PC-3 (cell line): Measurements from ENCODE around the gene LTC4S. TPM values are rescaled to one million over a fixed set of nuclear protein-coding genes. Genes with fewer than 3 reads are reported as not detected.

Experiments used
- ATAC-seq: fragments of 200-7000 bp; cut with Tn5 transposase; 2 replicates; pipeline ENCODE4 v1.9.1; 2020; ENCODE audit warnings: mild to moderate bottlenecking, moderate library complexity
- BruUV-seq: library from RNA; stranded (reverse); fragments of 400-500 nt; replicated peaks from 2 replicates; lab custom pipeline; 2021; lab: Mats Ljungman, UMichigan
- CTCF ChIA-PET: fragments of 300-600 bp; sonication (Branson Sonifier 250); formaldehyde crosslinking; loops from one replicate; lab custom pipeline; 2022; ENCODE audit warnings: antibody characterized with exemption; lab: Charles Lee
- POLR2A ChIA-PET: fragments of 300-600 bp; sonication (Branson Sonifier 250); formaldehyde crosslinking; loops from one replicate; lab custom pipeline; 2022; ENCODE audit warnings: antibody characterized with exemption; ENCODE audit not compliant: unreplicated experiment; lab: Charles Lee
- DNase-seq: peaks from one replicate; pipeline ENCODE4 v3.0.0-alpha.2; 2015
- H2AFZ ChIP-seq: fragments of 300-600 bp; sonication (generic); 2 replicates; pipeline ENCODE4 v1.6.0; 2016; ENCODE audit warnings: antibody characterized with exemption, low read length
- H3F3A ChIP-seq: fragments of 300-600 bp; sonication (generic); one replicate; pipeline ENCODE4 v1.6.0; 2017; ENCODE audit warnings: antibody characterized with exemption, low read length, control low read depth, mild to moderate bottlenecking; ENCODE audit not compliant: unreplicated experiment
- H3K27ac ChIP-seq: fragments of 300-600 bp; sonication (generic); 2 replicates; pipeline ENCODE4 v1.5.1; 2016; ENCODE audit warnings: mild to moderate bottlenecking, low read length
- H3K27me3 ChIP-seq: fragments of 300-600 bp; sonication (generic); 2 replicates; pipeline ENCODE4 v1.6.1; 2016; ENCODE audit warnings: low read length, mixed read lengths
- H3K36me3 ChIP-seq: fragments of 300-600 bp; sonication (generic); 2 replicates; pipeline ENCODE4 v1.6.1; 2016; ENCODE audit warnings: low read depth, mixed run types, low read length, mixed read lengths
- H3K4me1 ChIP-seq: fragments of 300-600 bp; sonication (generic); 2 replicates; pipeline ENCODE4 v1.5.1; 2016; ENCODE audit warnings: low read length; ENCODE audit not compliant: insufficient read depth
- H3K4me2 ChIP-seq: fragments of 300-600 bp; sonication (generic); 2 replicates; pipeline ENCODE4 v1.6.0; 2016; ENCODE audit warnings: low read length
- H3K4me3 ChIP-seq: fragments of 300-600 bp; sonication (generic); 2 replicates; pipeline ENCODE4 v1.5.1; 2016; ENCODE audit warnings: mild to moderate bottlenecking, low read length, mixed read lengths
- H3K79me2 ChIP-seq: fragments of 300-600 bp; sonication (generic); 2 replicates; pipeline ENCODE4 v1.6.1; 2017; ENCODE audit warnings: low read length, mixed read lengths
- H3K9ac ChIP-seq: fragments of 300-600 bp; sonication (generic); 2 replicates; pipeline ENCODE4 v1.6.0; 2016; ENCODE audit warnings: mild to moderate bottlenecking, low read length
- H3K9me2 ChIP-seq: fragments of 300-600 bp; sonication (generic); replicated peaks from 2 replicates; pipeline ENCODE4 v1.6.1; 2016; ENCODE audit warnings: mixed run types, low read length, mixed read lengths
- H3K9me3 ChIP-seq: fragments of 300-600 bp; sonication (generic); 2 replicates; pipeline ENCODE4 v1.6.1; 2016; ENCODE audit warnings: low read length, mixed read lengths
- H4K20me1 ChIP-seq: fragments of 300-600 bp; sonication (generic); 2 replicates; pipeline ENCODE4 v1.6.1; 2016; ENCODE audit warnings: low read length, mixed read lengths
- EZH2 ChIP-seq: fragments of 300-600 bp; sonication (generic); IDR thresholded peaks from one replicate; pipeline ENCODE4 v1.6.1; 2017; ENCODE audit warnings: antibody characterized with exemption, mild to moderate bottlenecking, low read length; ENCODE audit not compliant: unreplicated experiment
- EZH2phosphoT487 ChIP-seq: fragments of 300-600 bp; sonication (generic); IDR thresholded peaks from 2 replicates; pipeline ENCODE4 v1.6.1; 2018; ENCODE audit warnings: mild to moderate bottlenecking, antibody characterized with exemption, low read length, borderline replicate concordance
- intact Hi-C: fragments of 100-400 bp; cut with micrococcal nuclease; formaldehyde crosslinking; loops from 2 replicates; pipeline ENCODE4 v1.9.0; 2023
- total RNA-seq: library from RNA; depleted of rRNA; stranded (reverse); fragments of >200 nt; gene quantifications from 2 replicates; pipeline ENCODE4 v1.2.3, GENCODE V29; 2014
- TF ChIP-seq, protein P1 (sequence below): fragments of 300-600 bp; sonication (generic); conservative IDR thresholded peaks from 2 replicates; pipeline ENCODE4 v1.5.1; 2017; ENCODE audit warnings: antibody characterized with exemption, low read depth, mild to moderate bottlenecking, low read length

The LTC4S gene
- total RNA-seq, 1 experiment from 2014 or later = 1.5 TPM

DNA sequence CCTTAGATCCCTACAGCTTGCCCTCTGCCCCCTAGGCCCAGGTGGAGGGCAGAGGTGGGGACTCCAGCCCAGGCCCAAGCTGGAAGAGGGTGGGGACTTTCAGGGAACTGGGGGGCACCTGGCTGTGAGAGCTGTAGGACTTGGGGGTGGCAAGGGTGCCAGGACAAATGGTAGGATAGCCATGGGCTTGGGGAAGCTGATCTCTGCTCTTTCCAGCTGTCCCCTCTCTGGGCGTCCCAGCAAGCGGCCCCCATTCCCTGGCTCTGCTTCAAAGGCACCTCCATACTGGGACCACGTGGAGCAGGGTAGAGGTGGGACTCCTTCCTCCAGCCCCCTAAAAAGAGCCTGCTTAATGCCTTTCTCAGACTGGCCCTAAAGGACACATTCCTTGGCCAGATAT, 385 bp downstream of the LTC4S start:
- POLR2A ChIA-PET = no interaction called here
- intact Hi-C loops = no loop called here
- H3K4me2 ChIP-seq = no peak overlapping the region
- DNase-seq (no peak), ATAC-seq (no peak)
- H3K9me2 ChIP-seq = no peaks in the 10 kb centered on the region
- no peak overlapping the region for H2AFZ ChIP-seq
- CTCF ChIA-PET = no interaction called here
- H3K79me2 ChIP-seq = no peaks in the 10 kb centered on the region
- H3K4me1 ChIP-seq = peaks cover 8% of the 10 kb centered on the region; the same call in 1 of the 2 replicates
- TF ChIP-seq, protein P1, sequence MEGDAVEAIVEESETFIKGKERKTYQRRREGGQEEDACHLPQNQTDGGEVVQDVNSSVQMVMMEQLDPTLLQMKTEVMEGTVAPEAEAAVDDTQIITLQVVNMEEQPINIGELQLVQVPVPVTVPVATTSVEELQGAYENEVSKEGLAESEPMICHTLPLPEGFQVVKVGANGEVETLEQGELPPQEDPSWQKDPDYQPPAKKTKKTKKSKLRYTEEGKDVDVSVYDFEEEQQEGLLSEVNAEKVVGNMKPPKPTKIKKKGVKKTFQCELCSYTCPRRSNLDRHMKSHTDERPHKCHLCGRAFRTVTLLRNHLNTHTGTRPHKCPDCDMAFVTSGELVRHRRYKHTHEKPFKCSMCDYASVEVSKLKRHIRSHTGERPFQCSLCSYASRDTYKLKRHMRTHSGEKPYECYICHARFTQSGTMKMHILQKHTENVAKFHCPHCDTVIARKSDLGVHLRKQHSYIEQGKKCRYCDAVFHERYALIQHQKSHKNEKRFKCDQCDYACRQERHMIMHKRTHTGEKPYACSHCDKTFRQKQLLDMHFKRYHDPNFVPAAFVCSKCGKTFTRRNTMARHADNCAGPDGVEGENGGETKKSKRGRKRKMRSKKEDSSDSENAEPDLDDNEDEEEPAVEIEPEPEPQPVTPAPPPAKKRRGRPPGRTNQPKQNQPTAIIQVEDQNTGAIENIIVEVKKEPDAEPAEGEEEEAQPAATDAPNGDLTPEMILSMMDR = no peak
- TF ChIP-seq EZH2phosphoT487 = no peak
- TF ChIP-seq EZH2 = no peak
- H3K27ac ChIP-seq = no peak overlapping the region
- H3F3A ChIP-seq = no peaks in the 10 kb centered on the region
- H3K9ac ChIP-seq = no peak overlapping the region
- no peaks in the 10 kb centered on the region for H3K36me3 ChIP-seq
- H3K9me3 ChIP-seq = no peaks in the 10 kb centered on the region
- no peaks in the 10 kb centered on the region for H3K27me3 ChIP-seq
- no peak overlapping the region for H3K4me3 ChIP-seq
- no TSS peak for BruUV-seq
- H4K20me1 ChIP-seq = no peaks in the 10 kb centered on the region

DNA sequence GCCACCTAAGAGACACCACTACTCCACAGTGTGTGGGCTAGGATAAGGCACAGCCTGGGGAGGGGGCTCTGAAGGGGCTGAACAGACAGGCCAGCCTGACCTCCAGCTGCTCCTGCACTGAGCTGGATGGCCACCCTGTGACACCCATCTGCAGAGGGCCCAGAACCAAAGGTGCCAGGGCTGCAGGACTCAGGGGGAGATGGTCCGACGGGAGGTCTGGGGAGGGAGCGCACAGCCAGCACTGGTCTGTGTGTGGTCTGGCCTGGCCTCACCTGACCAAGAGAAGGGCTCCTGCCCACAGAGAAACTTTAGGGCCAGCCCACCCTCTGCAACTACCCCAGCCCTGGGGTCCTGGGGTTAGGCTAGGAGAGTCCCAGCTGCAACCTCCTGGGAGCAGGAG, 789 bp downstream of the LTC4S start:
- TF ChIP-seq EZH2 (no peak), EZH2phosphoT487 (no peak)
- TF ChIP-seq, protein P1 = no peak
- DNase-seq (no peak), ATAC-seq (no peak)
- no peak overlapping the region for H2AFZ ChIP-seq
- H3K36me3 ChIP-seq = no peaks in the 10 kb centered on the region
- H3K4me3 ChIP-seq = peak overlapping the region; percentile 76; the same call in 1 of the 2 replicates
- no peak overlapping the region for H3K9ac ChIP-seq
- intact Hi-C loops = no loop called here
- H3K27ac ChIP-seq = no peak overlapping the region
- no peaks in the 10 kb centered on the region for H3F3A ChIP-seq
- ChIA-PET POLR2A (no interaction called here), CTCF (no interaction called here)
- no peaks in the 10 kb centered on the region for H3K27me3 ChIP-seq
- no TSS peak for BruUV-seq
- no peaks in the 10 kb centered on the region for H4K20me1 ChIP-seq
- no peaks in the 10 kb centered on the region for H3K79me2 ChIP-seq
- H3K4me1 ChIP-seq = peaks cover 8% of the 10 kb centered on the region; the same call in 1 of the 2 replicates
- peak overlapping the region; percentile 75 for H3K4me2 ChIP-seq
- H3K9me2 ChIP-seq = no peaks in the 10 kb centered on the region
- no peaks in the 10 kb centered on the region for H3K9me3 ChIP-seq

- Histone ChIP-seq H3K36me3 (no peaks in the 10 kb centered on the region), H3K9me3 (no peaks in the 10 kb centered on the region), H3K27me3 (no peaks in the 10 kb centered on the region), H3K9me2 (no peaks in the 10 kb centered on the region), H3K27ac (0 out of 2 replicates have a peak overlapping the region, but pooled peaks have one; percentile 9), H3K79me2 (no peaks in the 10 kb centered on the region), H3K4me1 (peaks cover 8% of the 10 kb centered on the region; the same call in 1 of the 2 replicates), H3F3A (no peaks in the 10 kb centered on the region), H2AFZ (peak overlapping the region; percentile 75), H4K20me1 (no peaks in the 10 kb centered on the region), H3K9ac (peak overlapping the region; percentile 74), H3K4me3 (peak overlapping the region; percentile 76), H3K4me2 (peak overlapping the region; percentile 75)
- ChIA-PET POLR2A (no interaction called here), CTCF (interaction anchor here (0.6 to 0.7 kb wide), 5 partner anchors 33 to 1152 kb away, joined by 3 to 8 read pairs (median 7); no protein-coding TSS in a partner anchor)
- ATAC-seq (peak; percentile 25), DNase-seq (peak; percentile 47)
- TF ChIP-seq, protein P1 = no peak
- TF ChIP-seq EZH2 = no peak
- no peak for TF ChIP-seq EZH2phosphoT487
- intact Hi-C loops = no loop called here
- no TSS peak for BruUV-seq
These were observed 1.5 kb downstream of the LTC4S start for GRCh38 chr5:179795049-179795862.
